Esophagus muscularis mucosa (tissue), 3 donors: ENCODE data around the gene ACOT8.
"Not testable (repeated sequence)": the region's sequence is repeated elsewhere in the genome, so short reads cannot be mapped to it uniquely, and the experiment has no call there.

ENCODE experiments used
- CTCF ChIP-seq, 3 experiments: fragments of 200-600 bp in 2 of 3; fragments of 450-650 bp in 1 of 3; sonication (generic) in 2 of 3; IDR thresholded peaks; one replicate each; pipeline ENCODE4 v1.5.1; 2017 to 2019; ENCODE audit warnings: antibody characterized with exemption in 3 of 3, mild to moderate bottlenecking in 2 of 3, moderate library complexity in 1 of 3
- POLR2AphosphoS5 ChIP-seq, 2 donors: sonication (generic); formaldehyde crosslinking; IDR thresholded peaks; one replicate each; pipeline ENCODE4 v1.6.1; 2017; ENCODE audit warnings: antibody characterized with exemption in 2 of 2

DNA sequence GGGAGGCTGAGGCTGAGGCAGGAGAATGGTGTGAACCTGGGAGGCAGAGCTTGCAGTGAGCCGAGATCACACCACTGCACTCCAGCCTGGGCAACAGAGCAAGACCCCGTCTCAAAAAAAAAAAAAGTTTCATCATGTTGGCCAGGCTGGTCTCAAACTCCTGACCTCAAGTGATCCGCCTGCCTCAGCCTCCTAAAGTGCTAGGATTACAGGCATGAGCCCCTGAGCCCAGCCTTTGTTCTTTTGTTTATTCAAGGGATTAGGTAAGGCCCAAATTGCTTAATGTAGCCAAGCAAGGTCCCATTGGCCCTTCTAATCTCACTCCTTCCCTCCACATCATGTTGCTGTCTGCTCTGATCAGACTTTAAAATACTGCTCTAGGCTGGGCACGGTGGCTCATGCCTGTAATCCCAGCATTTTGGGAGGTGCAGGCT is 27.5 kb downstream of the ACOT8 start:
- TF ChIP-seq CTCF, POLR2AphosphoS5 (IDR thresholded peaks at IDR 0.05): not testable (repeated sequence)
